Non-pigmented ciliary epithelial cell (primary cell): ENCODE results near the gene RETREG1.
"Not testable (repeated sequence)": the region's sequence is repeated elsewhere in the genome, so short reads cannot be mapped to it uniquely, and the experiment has no call there.

Experiments
- DNase-seq: peaks from one replicate; pipeline ENCODE4 v3.0.0-alpha.2; 2010; ENCODE audit warnings: low read depth

RETREG1 gene

GRCh38 chr5:16450163-16450562 is 166.6 kb downstream of the RETREG1 start:
- DNase-seq, result no peak

- no peak for DNase-seq
Observed at GRCh38 chr5:16446993-16447392, 169.8 kb downstream of the RETREG1 start.

GRCh38 chr5:16437977-16438376 is 178.8 kb downstream of the RETREG1 start:
- DNase-seq, result no peak

- DNase-seq, result not testable (repeated sequence)
Observed at GRCh38 chr5:16436065-16436682, 180.6 kb downstream of the RETREG1 start.

- DNase-seq, result no peak
Observed at GRCh38 chr5:16431490-16431889, 185.3 kb downstream of the RETREG1 start.

- no peak for DNase-seq
Observed at GRCh38 chr5:16430349-16431089, 186.3 kb downstream of the RETREG1 start.

GRCh38 chr5:16428359-16428758 is 188.4 kb downstream of the RETREG1 start:
- no peak for DNase-seq

- no peak for DNase-seq
Observed at GRCh38 chr5:16427587-16427986, 189.2 kb downstream of the RETREG1 start.
